Measurements from ENCODE around the gene PIP5KL1.

PIP5KL1 gene

GRCh38 chr9:127885508-127886281, 44.9 kb downstream of the PIP5KL1 start:
- no peak for TF ChIP-seq CTCF (conservative IDR thresholded peaks at IDR 0.05; ENCODE audit: low read length)
- no peak for TF ChIP-seq EZH2phosphoT487 (IDR thresholded peaks at IDR 0.05; ENCODE audit: borderline replicate concordance)
- Histone ChIP-seq H3K9me2 (replicated peaks; ENCODE audit: low read depth, low read length) (no peaks in the 10 kb centered on the region), H3K4me1 (ENCODE audit: insufficient read depth, low read length, poor library complexity, severe bottlenecking) (peaks cover 28% of the 10 kb centered on the region), H3K4me3 (ENCODE audit: low read length, poor library complexity, severe bottlenecking) (no peak overlapping the region), H2AFZ (ENCODE audit: low read length) (no peak overlapping the region), H3K9ac (ENCODE audit: low read depth, low read length, poor library complexity, severe bottlenecking) (peak overlapping the region; percentile 38), H3K36me3 (ENCODE audit: insufficient read depth, low read length) (peaks cover 14% of the 10 kb centered on the region; the same call in 1 of the 2 replicates), H3K79me2 (ENCODE audit: insufficient read depth, low read length) (no peaks in the 10 kb centered on the region), H3K9me3 (ENCODE audit: insufficient read depth, low read depth, low read length) (no peaks in the 10 kb centered on the region), H3K4me2 (ENCODE audit: low read depth, low read length, poor library complexity, severe bottlenecking) (peak overlapping the region; percentile 59), H3K27me3 (ENCODE audit: insufficient read depth, low read length, poor library complexity, severe bottlenecking) (no peaks in the 10 kb centered on the region), H4K20me1 (ENCODE audit: insufficient read depth, low read length, poor library complexity, severe bottlenecking) (no peaks in the 10 kb centered on the region), H3F3A (ENCODE audit: low read depth) (no peaks in the 10 kb centered on the region)

- Histone ChIP-seq H4K20me1 (ENCODE audit: insufficient read depth, low read length, poor library complexity, severe bottlenecking) (no peaks in the 10 kb centered on the region), H3K9ac (ENCODE audit: low read depth, low read length, poor library complexity, severe bottlenecking) (peak overlapping the region; percentile 38), H3K36me3 (ENCODE audit: insufficient read depth, low read length) (peaks cover 7% of the 10 kb centered on the region; the same call in 1 of the 2 replicates), H2AFZ (ENCODE audit: low read length) (no peak overlapping the region), H3K79me2 (ENCODE audit: insufficient read depth, low read length) (no peaks in the 10 kb centered on the region), H3K4me2 (ENCODE audit: low read depth, low read length, poor library complexity, severe bottlenecking) (peak overlapping the region; percentile 59), H3K27me3 (ENCODE audit: insufficient read depth, low read length, poor library complexity, severe bottlenecking) (no peaks in the 10 kb centered on the region), H3K4me3 (ENCODE audit: low read length, poor library complexity, severe bottlenecking) (no peak overlapping the region), H3K9me3 (ENCODE audit: insufficient read depth, low read depth, low read length) (no peaks in the 10 kb centered on the region), H3K4me1 (ENCODE audit: insufficient read depth, low read length, poor library complexity, severe bottlenecking) (peaks cover 28% of the 10 kb centered on the region), H3F3A (ENCODE audit: low read depth) (no peaks in the 10 kb centered on the region), H3K9me2 (replicated peaks; ENCODE audit: low read depth, low read length) (no peaks in the 10 kb centered on the region)
- TF ChIP-seq EZH2phosphoT487 (IDR thresholded peaks at IDR 0.05; ENCODE audit: borderline replicate concordance): no peak
- TF ChIP-seq CTCF (conservative IDR thresholded peaks at IDR 0.05; ENCODE audit: low read length): no peak
Observed at GRCh38 chr9:127884976-127885490, 45.5 kb downstream of the PIP5KL1 start.

GRCh38 chr9:127884427-127884911, 46.1 kb downstream of the PIP5KL1 start:
- no peaks in the 10 kb centered on the region for H3K9me2 ChIP-seq (replicated peaks; ENCODE audit: low read depth, low read length)
- H3K4me3 ChIP-seq (ENCODE audit: low read length, poor library complexity, severe bottlenecking): peak overlapping the region; percentile 21
- peak overlapping the region; percentile 38 for H3K9ac ChIP-seq (ENCODE audit: low read depth, low read length, poor library complexity, severe bottlenecking)
- no peak overlapping the region for H2AFZ ChIP-seq (ENCODE audit: low read length)
- no peaks in the 10 kb centered on the region for H3K79me2 ChIP-seq (ENCODE audit: insufficient read depth, low read length)
- no peaks in the 10 kb centered on the region for H4K20me1 ChIP-seq (ENCODE audit: insufficient read depth, low read length, poor library complexity, severe bottlenecking)
- no peak for TF ChIP-seq EZH2phosphoT487 (IDR thresholded peaks at IDR 0.05; ENCODE audit: borderline replicate concordance)
- no peak for TF ChIP-seq CTCF (conservative IDR thresholded peaks at IDR 0.05; ENCODE audit: low read length)
- H3K9me3 ChIP-seq (ENCODE audit: insufficient read depth, low read depth, low read length): no peaks in the 10 kb centered on the region
- H3F3A ChIP-seq (ENCODE audit: low read depth): no peaks in the 10 kb centered on the region
- H3K4me1 ChIP-seq (ENCODE audit: insufficient read depth, low read length, poor library complexity, severe bottlenecking): peaks cover 28% of the 10 kb centered on the region
- H3K4me2 ChIP-seq (ENCODE audit: low read depth, low read length, poor library complexity, severe bottlenecking): peak overlapping the region; percentile 59
- no peaks in the 10 kb centered on the region for H3K27me3 ChIP-seq (ENCODE audit: insufficient read depth, low read length, poor library complexity, severe bottlenecking)
- H3K36me3 ChIP-seq (ENCODE audit: insufficient read depth, low read length): peaks cover 4% of the 10 kb centered on the region; the same call in 1 of the 2 replicates
